HK-2 (cell line): ENCODE results near the gene AMY1C.
"Not testable (repeated sequence)": the region's sequence is repeated elsewhere in the genome, so short reads cannot be mapped to it uniquely, and the experiment has no call there.

ENCODE experiments used
- DNase-seq: peaks from one replicate; pipeline ENCODE4 v3.0.0-alpha.2; 2018; ENCODE audit not compliant: unreplicated experiment

The AMY1C gene

GRCh38 chr1:103749598-103749997 is at the start of gene AMY1C:
Gene AMY1C, plus strand, starts transcription at chr1:103749898. Its CDS starts 572 bp downstream, at chr1:103750470.
- DNase-seq: not testable (repeated sequence)

- DNase-seq: not testable (repeated sequence)
These were observed 49.0 kb upstream of the AMY1C start for GRCh38 chr1:103700669-103701068.

- DNase-seq: not testable (repeated sequence)
These were observed 48.4 kb upstream of the AMY1C start for GRCh38 chr1:103701256-103701655.

GRCh38 chr1:103707670-103708069 is 42.0 kb upstream of the AMY1C start:
- DNase-seq: not testable (repeated sequence)

- DNase-seq: not testable (repeated sequence)
These were observed 39.3 kb upstream of the AMY1C start for GRCh38 chr1:103710381-103710780.

GRCh38 chr1:103717404-103717803 is 32.3 kb upstream of the AMY1C start:
- not testable (repeated sequence) for DNase-seq

- not testable (repeated sequence) for DNase-seq
These were observed 28.2 kb upstream of the AMY1C start for GRCh38 chr1:103721473-103721872.

- DNase-seq: not testable (repeated sequence)
These were observed 14.4 kb upstream of the AMY1C start for GRCh38 chr1:103735334-103735733.

- DNase-seq: not testable (repeated sequence)
These were observed 11.7 kb upstream of the AMY1C start for GRCh38 chr1:103738031-103738430.

GRCh38 chr1:103744449-103744848 is 5.2 kb upstream of the AMY1C start:
- DNase-seq: not testable (repeated sequence)

GRCh38 chr1:103745040-103745439 is 4.7 kb upstream of the AMY1C start:
- not testable (repeated sequence) for DNase-seq

GRCh38 chr1:103748273-103748672 is 1.4 kb upstream of the AMY1C start:
- not testable (repeated sequence) for DNase-seq

GRCh38 chr1:103761896-103762295 is 12.2 kb downstream of the AMY1C start:
- DNase-seq: no peak

- no peak for DNase-seq
These were observed 30.2 kb downstream of the AMY1C start for GRCh38 chr1:103779932-103780331.

GRCh38 chr1:103783944-103784377 is 34.3 kb downstream of the AMY1C start:
- no peak for DNase-seq

GRCh38 chr1:103788377-103788776 is 38.7 kb downstream of the AMY1C start:
- no peak for DNase-seq

- DNase-seq: no peak
These were observed 40.5 kb downstream of the AMY1C start for GRCh38 chr1:103790172-103790571.
